Measurements from ENCODE around the gene ZNF428. TPM values are rescaled to one million over a fixed set of nuclear protein-coding genes. Genes with fewer than 3 reads are reported as not detected.

ZNF428 gene
- total RNA-seq, 2 donors from 2014 or later: 24.4 to 31.6 TPM

GRCh38 chr19:43572171-43572588, 47.2 kb downstream of the ZNF428 start:
- no peaks in the 10 kb centered on the region for H3K36me3 ChIP-seq (replicated peaks in 1 of 2; ENCODE audit: insufficient read depth in 1 of 2, low read depth in 2 of 2)
- no peak overlapping the region for H3K4me3 ChIP-seq
- intact Hi-C loops (cut with DNase I): no loop called here
- no peak for DNase-seq
- no peaks in the 10 kb centered on the region for H3K27me3 ChIP-seq
- TF ChIP-seq, protein P1, sequence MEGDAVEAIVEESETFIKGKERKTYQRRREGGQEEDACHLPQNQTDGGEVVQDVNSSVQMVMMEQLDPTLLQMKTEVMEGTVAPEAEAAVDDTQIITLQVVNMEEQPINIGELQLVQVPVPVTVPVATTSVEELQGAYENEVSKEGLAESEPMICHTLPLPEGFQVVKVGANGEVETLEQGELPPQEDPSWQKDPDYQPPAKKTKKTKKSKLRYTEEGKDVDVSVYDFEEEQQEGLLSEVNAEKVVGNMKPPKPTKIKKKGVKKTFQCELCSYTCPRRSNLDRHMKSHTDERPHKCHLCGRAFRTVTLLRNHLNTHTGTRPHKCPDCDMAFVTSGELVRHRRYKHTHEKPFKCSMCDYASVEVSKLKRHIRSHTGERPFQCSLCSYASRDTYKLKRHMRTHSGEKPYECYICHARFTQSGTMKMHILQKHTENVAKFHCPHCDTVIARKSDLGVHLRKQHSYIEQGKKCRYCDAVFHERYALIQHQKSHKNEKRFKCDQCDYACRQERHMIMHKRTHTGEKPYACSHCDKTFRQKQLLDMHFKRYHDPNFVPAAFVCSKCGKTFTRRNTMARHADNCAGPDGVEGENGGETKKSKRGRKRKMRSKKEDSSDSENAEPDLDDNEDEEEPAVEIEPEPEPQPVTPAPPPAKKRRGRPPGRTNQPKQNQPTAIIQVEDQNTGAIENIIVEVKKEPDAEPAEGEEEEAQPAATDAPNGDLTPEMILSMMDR (IDR thresholded peaks at IDR 0.05): no peak
- no peak for TF ChIP-seq POLR2A (IDR thresholded peaks at IDR 0.05)
- H3K9me3 ChIP-seq: no peaks in the 10 kb centered on the region
- no peak overlapping the region for H3K27ac ChIP-seq
- peaks cover 12% of the 10 kb centered on the region for H3K4me1 ChIP-seq
- ATAC-seq: no peak
- WGBS, 2 donors: 67 to 74% methylated on average over 3 of the region's 3 CpGs

- Histone ChIP-seq H3K4me3 (no peak overlapping the region), H3K4me1 (peaks cover 7% of the 10 kb centered on the region), H3K27me3 (no peaks in the 10 kb centered on the region), H3K27ac (no peak overlapping the region), H3K9me3 (no peaks in the 10 kb centered on the region), H3K36me3 (replicated peaks in 1 of 2; ENCODE audit: insufficient read depth in 1 of 2, low read depth in 2 of 2) (no peaks in the 10 kb centered on the region)
- DNase-seq (peak in 1 of 4 donors; percentile 26), ATAC-seq (no peak)
- 76 to 77% methylated on average over 3 to 5 of the region's 5 CpGs for whole genome bisulfite sequencing, 2 donors
- intact Hi-C loops (cut with DNase I): no loop called here
- no peak for TF ChIP-seq POLR2A (IDR thresholded peaks at IDR 0.05)
- TF ChIP-seq, protein P1 (IDR thresholded peaks at IDR 0.05): no peak
Measured at GRCh38 chr19:43570174-43570791, 49.1 kb downstream of the ZNF428 start.

DNA sequence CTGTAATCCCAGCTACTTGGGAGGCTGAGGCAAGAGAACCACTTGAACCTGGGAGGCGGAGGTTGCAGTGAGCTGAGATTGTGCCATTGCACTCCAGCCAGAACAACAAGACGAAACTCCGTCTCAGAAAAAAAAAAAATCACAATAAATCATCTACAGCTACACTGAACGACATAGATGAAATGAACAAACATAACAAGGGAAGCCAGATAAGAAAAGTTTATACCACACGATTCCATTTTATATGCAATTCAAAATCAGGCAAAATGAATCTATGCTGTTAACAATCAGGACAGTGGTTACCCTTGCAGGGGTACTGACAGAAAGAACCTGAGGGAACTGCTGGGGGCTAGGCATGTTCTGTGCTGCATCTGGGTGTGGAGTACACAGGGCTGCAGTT, 49.8 kb downstream of the ZNF428 start:
- peaks cover 4% of the 10 kb centered on the region for H3K4me1 ChIP-seq
- H3K9me3 ChIP-seq: no peaks in the 10 kb centered on the region
- DNase-seq: no peak
- WGBS, 2 donors: 52 to 70% methylated on average over 5 of the region's 5 CpGs
- intact Hi-C loops (cut with DNase I): loop anchor here (5.0 kb wide), 1 partner anchor 33 kb away; no protein-coding TSS in a partner anchor
- no peak overlapping the region for H3K4me3 ChIP-seq
- H3K27ac ChIP-seq: no peak overlapping the region
- no peaks in the 10 kb centered on the region for H3K36me3 ChIP-seq (replicated peaks in 1 of 2; ENCODE audit: insufficient read depth in 1 of 2, low read depth in 2 of 2)
- no peak for ATAC-seq
- TF ChIP-seq, protein P1 (IDR thresholded peaks at IDR 0.05): no peak
- TF ChIP-seq POLR2A (IDR thresholded peaks at IDR 0.05): no peak
- H3K27me3 ChIP-seq: no peaks in the 10 kb centered on the region

- Histone ChIP-seq H3K36me3 (replicated peaks in 1 of 2; ENCODE audit: insufficient read depth in 1 of 2, low read depth in 2 of 2) (no peaks in the 10 kb centered on the region), H3K9me3 (no peaks in the 10 kb centered on the region), H3K27ac (no peak overlapping the region), H3K4me1 (no peaks in the 10 kb centered on the region), H3K4me3 (no peak overlapping the region), H3K27me3 (no peaks in the 10 kb centered on the region)
- ATAC-seq (no peak), DNase-seq (no peak)
- TF ChIP-seq, protein P1 (IDR thresholded peaks at IDR 0.05): no peak
- no peak for TF ChIP-seq POLR2A (IDR thresholded peaks at IDR 0.05)
- 73 to 88% methylated on average over 9 of the region's 9 CpGs for WGBS, 2 donors
- intact Hi-C loops (cut with DNase I): loop anchor here (5.0 kb wide), 1 partner anchor 38 kb away; no protein-coding TSS in a partner anchor
Measured at GRCh38 chr19:43564800-43565199, 54.6 kb downstream of the ZNF428 start.
